Retina (tissue), 1 donor: ENCODE data around the gene KIF4B.
A peak's percentile ranks its signal among the peaks of the same experiment; 100 is the strongest.

ENCODE experiments used
- DNase-seq: peaks from one replicate; pipeline ENCODE4 v3.0.0-alpha.2; 2016

The KIF4B gene

GRCh38 chr5:155064580-155064979 is 51.0 kb downstream of the KIF4B start:
- no peak for DNase-seq

- peak; percentile 6 for DNase-seq
These were observed 53.5 kb downstream of the KIF4B start for GRCh38 chr5:155066886-155067595.
